Peyer's patch (tissue), 4 donors: ENCODE results near the gene KCNQ2.

Experiments used
- CTCF ChIP-seq, 6 experiments: fragments of 450-650 bp in 4 of 6; fragments of 200-600 bp in 2 of 6; sonication (generic) in 1 of 6; IDR thresholded peaks; one replicate each; pipeline ENCODE4 v1.5.1; 2017 to 2019; ENCODE audit warnings: antibody characterized with exemption in 6 of 6, mild to moderate bottlenecking in 3 of 6, moderate library complexity in 1 of 6
- POLR2A ChIP-seq, 2 donors: fragments of 450-650 bp; IDR thresholded peaks; one replicate each; pipeline ENCODE4 v1.5.1; 2017; ENCODE audit warnings: antibody characterized with exemption in 2 of 2, mild to moderate bottlenecking in 2 of 2, moderate library complexity in 2 of 2

- TF ChIP-seq CTCF (IDR thresholded peaks at IDR 0.05) (no peak), POLR2A (IDR thresholded peaks at IDR 0.05) (no peak)
These were observed 64.3 kb downstream of the KCNQ2 start for GRCh38 chr20:63407928-63408683.
